IPS-NIHi11 (cell line): ENCODE data around the gene CLDN5.

Experiments
- DNase-seq: peaks from one replicate; pipeline ENCODE4 v3.0.0; 2012; ENCODE audit warnings: mixed read lengths, low spot score

CLDN5 gene

GRCh38 chr22:19524170-19525115 lies at the start of gene CLDN5:
Gene CLDN5, minus strand, starts transcription at chr22:19524410. Its CDS starts 155 bp downstream, at chr22:19524255.
- DNase-seq, result peak; percentile 90

- no peak for DNase-seq
Observed at GRCh38 chr22:19571995-19572394, 47.8 kb upstream of the CLDN5 start.

DNA sequence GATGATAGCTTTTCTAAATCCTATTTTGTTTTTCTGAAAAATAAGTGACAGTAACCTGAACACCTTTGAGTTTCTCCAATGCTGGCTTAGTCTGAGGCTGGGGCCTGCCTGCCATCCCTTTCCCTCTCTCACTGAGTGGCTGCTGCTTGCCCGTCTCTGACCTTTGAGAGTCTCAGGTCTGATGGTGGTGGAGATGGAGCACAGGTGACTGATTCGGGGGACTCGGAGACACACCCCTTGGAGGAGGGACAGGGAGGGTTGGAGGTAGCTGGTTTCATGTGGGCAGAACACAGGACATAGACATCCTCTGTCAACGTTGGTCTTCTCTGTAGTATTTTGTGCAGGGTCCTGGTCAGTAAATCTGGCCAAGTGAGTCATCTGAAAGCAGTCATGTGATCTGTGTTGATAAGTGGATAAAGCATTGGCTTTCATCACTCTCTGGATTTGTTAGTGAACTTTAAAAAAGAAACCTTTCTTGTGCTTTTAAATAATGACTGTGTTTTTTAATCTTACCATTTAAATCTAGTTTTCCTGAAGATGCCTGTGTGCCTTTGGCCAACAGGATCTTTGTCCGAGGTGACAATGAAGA lies 47.1 kb upstream of the CLDN5 start:
- no peak for DNase-seq

- no peak for DNase-seq
Observed at GRCh38 chr22:19569976-19570375, 45.8 kb upstream of the CLDN5 start.

DNA sequence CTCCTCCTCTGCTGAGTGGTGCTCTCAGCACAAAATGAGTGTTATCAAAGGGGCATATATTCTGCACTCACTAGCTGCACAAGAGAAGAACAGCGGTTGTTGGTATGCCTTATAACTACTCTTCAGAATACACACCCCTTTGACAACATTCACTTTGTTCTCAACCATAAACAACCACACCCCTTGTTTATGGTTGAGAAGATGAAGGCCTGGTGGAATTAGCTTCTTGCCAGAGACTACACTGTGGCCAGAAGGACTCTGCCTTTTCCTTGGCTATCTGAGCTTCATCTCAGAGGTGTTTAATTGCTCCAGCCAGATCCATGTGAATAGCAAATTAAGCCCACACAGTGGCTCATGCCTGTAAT lies 45.0 kb upstream of the CLDN5 start:
- no peak for DNase-seq

DNA sequence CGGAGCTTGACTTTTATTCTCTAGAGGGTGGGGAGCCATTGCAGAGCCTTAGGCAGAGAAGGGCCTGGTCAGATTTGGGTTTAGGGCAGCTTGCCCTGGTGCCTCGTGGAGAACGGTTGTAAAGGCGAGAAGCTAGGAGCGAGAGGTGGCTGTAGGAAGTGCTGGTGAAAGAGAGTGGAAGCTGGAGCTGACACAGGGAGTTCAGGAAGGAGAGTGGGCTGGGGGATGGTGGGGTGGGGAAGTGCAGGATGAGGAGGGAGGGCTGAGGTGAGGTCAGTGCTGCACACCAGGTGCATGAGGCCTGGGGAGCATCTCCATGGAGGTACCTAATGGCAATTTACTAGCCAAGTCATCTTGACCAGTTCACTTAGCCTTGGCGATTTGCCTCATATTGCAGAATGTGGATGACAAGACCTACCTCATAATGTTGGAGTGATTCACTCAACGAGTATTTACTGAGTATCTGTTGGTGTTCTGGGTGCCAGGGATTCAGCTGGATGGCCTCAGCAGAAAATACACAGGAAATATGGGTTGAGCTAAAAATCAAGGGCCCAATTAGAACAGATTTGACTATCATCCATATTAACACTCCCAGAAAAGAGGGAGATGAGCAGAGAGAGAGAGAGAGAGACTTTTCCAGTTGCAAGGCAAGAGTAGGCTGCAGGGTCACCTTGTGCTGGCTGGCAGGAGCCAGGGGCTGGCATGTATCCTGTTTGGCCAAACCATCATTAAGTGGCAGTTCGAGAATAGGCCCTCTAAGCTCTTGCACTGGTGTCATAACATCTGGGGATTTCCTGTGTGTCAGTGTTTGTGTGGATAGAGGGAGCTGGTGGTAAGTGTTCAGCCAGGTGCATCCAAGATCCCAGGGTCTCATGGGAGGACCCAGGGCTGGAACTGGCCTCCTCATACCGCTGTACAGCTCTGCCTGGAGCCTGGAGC lies 44.4 kb upstream of the CLDN5 start:
- no peak for DNase-seq

GRCh38 chr22:19567157-19568009 lies 43.2 kb upstream of the CLDN5 start:
- no peak for DNase-seq

GRCh38 chr22:19566279-19567156 lies 42.3 kb upstream of the CLDN5 start:
- DNase-seq, result no peak

GRCh38 chr22:19565382-19566278 lies 41.4 kb upstream of the CLDN5 start:
- DNase-seq, result no peak

GRCh38 chr22:19559956-19560355 lies 35.7 kb upstream of the CLDN5 start:
- DNase-seq, result no peak

- peak; percentile 47 for DNase-seq
Observed at GRCh38 chr22:19559324-19559811, 35.2 kb upstream of the CLDN5 start.

GRCh38 chr22:19556963-19557545 lies 32.8 kb upstream of the CLDN5 start:
- DNase-seq, result no peak

DNA sequence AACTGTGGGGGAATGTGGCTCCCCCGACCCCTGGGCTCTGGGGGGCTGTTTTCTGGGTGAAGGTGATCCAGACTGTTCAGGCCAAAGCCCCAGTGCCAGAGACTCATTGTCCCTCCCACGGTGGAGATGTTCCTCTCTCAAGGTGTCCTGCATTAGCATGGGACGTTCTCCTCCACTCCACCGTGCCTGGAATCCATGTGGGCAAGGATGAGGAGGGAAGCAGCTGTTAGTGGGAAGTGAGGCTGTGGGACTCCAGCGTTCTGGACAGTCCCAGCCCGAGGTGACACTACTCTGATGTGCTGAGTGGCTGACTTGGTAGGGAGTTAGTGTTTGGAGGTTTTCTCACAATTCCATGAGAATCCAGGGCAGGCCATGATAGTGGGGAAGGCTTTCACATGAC lies 31.4 kb upstream of the CLDN5 start:
- no peak for DNase-seq

DNA sequence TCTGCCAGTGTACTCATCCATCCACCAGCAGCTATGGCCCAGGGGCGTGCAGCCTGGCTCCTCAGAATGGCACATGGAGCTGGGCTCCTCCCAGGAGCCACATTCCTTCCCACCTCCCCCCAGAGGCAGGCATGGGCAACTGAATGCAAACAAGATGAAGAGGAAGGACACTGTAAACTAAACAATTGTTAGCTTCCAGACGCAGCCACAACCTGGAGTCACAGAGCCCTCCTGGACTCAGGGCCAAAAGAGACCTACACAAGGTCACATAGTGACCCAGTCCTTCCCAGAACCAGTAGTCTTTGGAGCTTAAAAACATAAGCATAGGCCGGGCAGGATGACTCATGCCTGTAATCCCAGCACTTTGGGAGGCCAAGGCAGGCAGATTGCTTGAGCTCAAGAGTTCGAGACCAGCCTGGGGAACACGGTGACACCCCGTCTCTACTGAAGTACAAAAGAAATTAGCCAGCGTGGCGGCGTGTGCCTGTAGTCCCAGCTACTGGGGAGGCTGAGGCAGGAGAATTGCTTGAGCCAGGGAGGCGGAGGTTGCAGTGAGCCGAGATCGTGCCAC lies 30.7 kb upstream of the CLDN5 start:
- peak; percentile 81 for DNase-seq

DNA sequence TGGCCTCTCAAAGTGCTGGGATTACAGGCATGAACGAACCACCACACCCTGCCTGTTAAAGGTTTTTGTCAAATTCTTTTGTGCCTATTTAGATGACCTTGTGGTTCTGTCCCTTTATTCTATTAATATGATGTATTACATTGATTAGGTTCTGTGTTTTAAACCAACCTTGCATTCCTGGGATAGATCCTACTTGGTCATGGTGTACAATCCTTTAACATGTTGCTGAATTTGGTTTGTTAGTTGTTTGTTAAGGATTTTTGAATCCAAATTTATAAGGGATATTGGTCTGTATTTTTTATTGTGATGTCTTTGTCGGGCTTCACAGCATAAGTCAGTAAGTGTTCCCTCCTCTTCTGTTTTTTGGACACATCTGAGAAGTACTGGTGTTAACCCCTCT lies 29.0 kb upstream of the CLDN5 start:
- DNase-seq, result no peak

- no peak for DNase-seq
Observed at GRCh38 chr22:19550382-19550781, 26.2 kb upstream of the CLDN5 start.

GRCh38 chr22:19549428-19549827 lies 25.2 kb upstream of the CLDN5 start:
- no peak for DNase-seq

DNA sequence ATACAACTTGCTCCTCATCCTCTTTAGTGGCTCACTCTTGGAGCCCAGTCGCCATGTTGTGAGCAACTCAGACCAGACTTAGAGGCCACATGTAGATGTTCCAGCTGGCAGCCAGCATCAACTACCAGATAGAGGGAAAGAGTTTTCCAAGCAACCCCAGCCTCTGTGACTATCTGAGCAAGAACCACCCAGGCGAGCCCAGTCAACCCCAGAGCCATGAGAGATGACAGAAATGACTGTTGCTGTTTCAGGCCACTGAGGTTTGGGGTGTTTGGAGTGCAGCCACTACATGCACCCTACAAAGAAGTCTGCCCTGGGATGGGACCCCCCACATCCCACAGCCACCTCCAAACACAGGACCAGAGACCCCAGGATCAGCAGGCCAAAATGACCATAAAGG lies 24.8 kb upstream of the CLDN5 start:
- DNase-seq, result no peak
